ENCODE data around the gene POLE.

POLE gene

DNA sequence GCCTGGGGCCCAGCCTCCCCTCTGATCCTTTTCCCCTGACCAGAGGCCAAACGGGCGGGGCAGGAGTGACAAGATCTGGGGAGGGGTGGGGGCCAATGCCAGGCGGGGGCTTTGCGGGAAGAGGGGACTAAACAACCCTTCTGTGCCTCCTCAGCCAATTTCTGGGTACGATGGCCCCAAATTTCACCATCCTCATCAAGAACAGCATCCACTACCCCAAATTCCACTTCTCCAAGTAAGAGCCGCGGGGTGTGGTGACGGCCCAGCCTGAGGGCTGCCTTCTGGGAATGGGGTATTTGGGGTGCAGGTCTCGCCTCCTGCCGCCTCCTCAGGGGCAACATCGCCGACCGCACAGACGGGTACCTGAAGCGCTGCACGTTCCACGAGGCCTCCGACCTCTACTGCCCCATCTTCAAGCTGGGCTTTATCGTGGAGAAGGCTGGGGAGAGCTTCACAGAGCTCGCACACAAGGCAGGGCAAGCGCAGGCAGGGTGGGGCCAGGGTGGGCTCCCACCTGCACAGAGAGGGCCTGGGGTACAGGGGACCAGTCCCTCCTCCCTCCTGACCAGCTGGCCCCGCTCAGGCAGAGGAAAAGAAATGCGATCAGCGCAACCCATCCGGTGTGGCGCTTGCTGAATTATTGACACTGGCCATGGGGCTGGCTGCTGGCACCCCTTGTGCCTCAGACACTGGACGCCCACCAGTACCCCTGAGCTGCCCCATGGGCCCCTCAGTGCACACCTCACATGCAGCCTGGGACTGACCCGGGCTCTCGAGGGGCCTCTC lies 66.8 kb downstream of the POLE start:
- TF ChIP-seq CREB1 (IDR thresholded peaks at IDR 0.05; ENCODE audit: low read depth) (no peak), NFIC (IDR thresholded peaks at IDR 0.05) (no peak), EP300 (IDR thresholded peaks at IDR 0.05; ENCODE audit: borderline replicate concordance) (no peak), ZBTB7A (IDR thresholded peaks at IDR 0.05; ENCODE audit: low read depth) (no peak), EGR1 (IDR thresholded peaks at IDR 0.05) (no peak), MAX (IDR thresholded peaks at IDR 0.05) (no peak), REST (IDR thresholded peaks at IDR 0.05; ENCODE audit: low read depth) (no peak), TEAD4 (IDR thresholded peaks at IDR 0.05) (no peak), YY1 (IDR thresholded peaks at IDR 0.05; ENCODE audit: low read depth) (no peak), TAF1 (IDR thresholded peaks at IDR 0.05; ENCODE audit: low read depth) (no peak), FOXM1 (IDR thresholded peaks at IDR 0.05; ENCODE audit: borderline replicate concordance, low read depth) (no peak), CEBPB (IDR thresholded peaks at IDR 0.05) (no peak), TCF12 (IDR thresholded peaks at IDR 0.05; ENCODE audit: low read depth) (no peak), RAD21 (IDR thresholded peaks at IDR 0.05; ENCODE audit: low read depth) (no peak)
- TF ChIP-seq, protein P1, sequence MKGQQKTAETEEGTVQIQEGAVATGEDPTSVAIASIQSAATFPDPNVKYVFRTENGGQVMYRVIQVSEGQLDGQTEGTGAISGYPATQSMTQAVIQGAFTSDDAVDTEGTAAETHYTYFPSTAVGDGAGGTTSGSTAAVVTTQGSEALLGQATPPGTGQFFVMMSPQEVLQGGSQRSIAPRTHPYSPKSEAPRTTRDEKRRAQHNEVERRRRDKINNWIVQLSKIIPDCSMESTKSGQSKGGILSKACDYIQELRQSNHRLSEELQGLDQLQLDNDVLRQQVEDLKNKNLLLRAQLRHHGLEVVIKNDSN (IDR thresholded peaks at IDR 0.05): no peak

- TF ChIP-seq NFIC (IDR thresholded peaks at IDR 0.05) (no peak), TAF1 (IDR thresholded peaks at IDR 0.05; ENCODE audit: low read depth) (no peak), REST (IDR thresholded peaks at IDR 0.05; ENCODE audit: low read depth) (no peak), CREB1 (IDR thresholded peaks at IDR 0.05; ENCODE audit: low read depth) (no peak), ZBTB7A (IDR thresholded peaks at IDR 0.05; ENCODE audit: low read depth) (no peak), TEAD4 (IDR thresholded peaks at IDR 0.05) (no peak), MAX (IDR thresholded peaks at IDR 0.05) (no peak), YY1 (IDR thresholded peaks at IDR 0.05; ENCODE audit: low read depth) (no peak), EGR1 (IDR thresholded peaks at IDR 0.05) (no peak), EP300 (IDR thresholded peaks at IDR 0.05; ENCODE audit: borderline replicate concordance) (no peak), RAD21 (IDR thresholded peaks at IDR 0.05; ENCODE audit: low read depth) (no peak), CEBPB (IDR thresholded peaks at IDR 0.05) (no peak), FOXM1 (IDR thresholded peaks at IDR 0.05; ENCODE audit: borderline replicate concordance, low read depth) (no peak), TCF12 (IDR thresholded peaks at IDR 0.05; ENCODE audit: low read depth) (no peak)
- TF ChIP-seq, protein P1 (IDR thresholded peaks at IDR 0.05): no peak
Measured at GRCh38 chr12:132619386-132620112, 67.6 kb downstream of the POLE start.

DNA sequence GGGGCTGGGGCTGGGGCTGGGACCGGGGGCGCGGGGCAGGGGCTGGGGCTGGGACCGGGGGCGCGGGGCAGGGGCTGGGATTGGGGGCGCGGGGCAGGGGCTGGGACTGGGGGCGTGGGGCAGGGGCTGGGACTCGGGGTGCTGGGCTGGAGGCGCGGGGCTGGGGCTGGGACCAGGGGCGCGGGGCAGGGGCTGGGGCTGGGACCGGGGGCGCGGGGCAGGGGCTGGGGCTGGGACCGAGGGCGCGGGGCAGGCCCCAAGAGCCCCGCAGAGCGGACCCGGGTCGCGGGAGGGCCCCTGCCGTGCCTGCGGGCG lies 68.1 kb downstream of the POLE start:
- TF ChIP-seq YY1 (IDR thresholded peaks at IDR 0.05; ENCODE audit: low read depth): no peak

GRCh38 chr12:132618683-132619043 lies 68.5 kb downstream of the POLE start, which contains the start of gene P2RX2:
TSS of gene P2RX2 (plus strand) at chr12:132618776. CDS start at chr12:132618817, 41 bp downstream.
- TF ChIP-seq ZBTB7A (IDR thresholded peaks at IDR 0.05; ENCODE audit: low read depth): peak; percentile 27; the same call in 1 of the 2 replicates
- TF ChIP-seq YY1 (IDR thresholded peaks at IDR 0.05; ENCODE audit: low read depth): no peak
- TF ChIP-seq FOXM1 (IDR thresholded peaks at IDR 0.05; ENCODE audit: borderline replicate concordance, low read depth): no peak
- TF ChIP-seq RAD21 (IDR thresholded peaks at IDR 0.05; ENCODE audit: low read depth): no peak
- no peak for TF ChIP-seq MAX (IDR thresholded peaks at IDR 0.05)
- no peak for TF ChIP-seq NFIC (IDR thresholded peaks at IDR 0.05)
- no peak for TF ChIP-seq EGR1 (IDR thresholded peaks at IDR 0.05)
- no peak for TF ChIP-seq REST (IDR thresholded peaks at IDR 0.05; ENCODE audit: low read depth)

Measured in Ishikawa (cell line).